H9 (cell line): ENCODE measurements around the gene KRT5. TPM values are rescaled to one million over a fixed set of nuclear protein-coding genes. Genes with fewer than 3 reads are reported as not detected.

Source experiments
- DNase-seq: peaks from one replicate; pipeline ENCODE4 v3.0.0-alpha.2; 2017
- H2AFZ ChIP-seq: one replicate; pipeline ENCODE4 v1.6.1; 2013; ENCODE audit warnings: mild to moderate bottlenecking, low read length, control low read depth, moderate library complexity
- H2AK5ac ChIP-seq: 2 replicates; pipeline ENCODE4 v1.6.1; 2013; ENCODE audit warnings: low read length, control low read depth, mixed read lengths; ENCODE audit not compliant: insufficient read length
- H2BK120ac ChIP-seq: one replicate; pipeline ENCODE4 v1.6.1; 2013; ENCODE audit warnings: low read depth, mild to moderate bottlenecking, low read length, control low read depth, inconsistent platforms; ENCODE audit not compliant: poor library complexity, severe bottlenecking
- H2BK12ac ChIP-seq: 2 replicates; pipeline ENCODE4 v1.6.1; 2013; ENCODE audit warnings: low read length, control low read depth, mixed read lengths, low read depth; ENCODE audit not compliant: insufficient read length
- H2BK15ac ChIP-seq: 2 replicates; pipeline ENCODE4 v1.6.1; 2013; ENCODE audit warnings: low read depth, low read length, control low read depth
- H2BK20ac ChIP-seq: one replicate; pipeline ENCODE4 v1.6.1; 2013; ENCODE audit warnings: low read depth, mild to moderate bottlenecking, low read length, control low read depth, inconsistent platforms; ENCODE audit not compliant: poor library complexity, severe bottlenecking
- H2BK5ac ChIP-seq: 2 replicates; pipeline ENCODE4 v1.6.1; 2013; ENCODE audit warnings: low read length, control low read depth, mixed read lengths; ENCODE audit not compliant: insufficient read length
- H3K14ac ChIP-seq: 2 replicates; pipeline ENCODE4 v1.6.1; 2013; ENCODE audit warnings: low read length, control low read depth; ENCODE audit not compliant: insufficient read depth
- H3K18ac ChIP-seq: 2 replicates; pipeline ENCODE4 v1.6.1; 2013; ENCODE audit warnings: low read depth, mild to moderate bottlenecking, mixed read lengths, low read length, control low read depth; ENCODE audit not compliant: insufficient read length
- H3K23ac ChIP-seq: 2 replicates; pipeline ENCODE4 v1.6.1; 2013; ENCODE audit warnings: low read length, control low read depth, mixed read lengths, low read depth; ENCODE audit not compliant: insufficient read length
- H3K23me2 ChIP-seq: 2 replicates; pipeline ENCODE4 v1.6.1; 2013; ENCODE audit warnings: low read depth, mild to moderate bottlenecking, mixed read lengths, low read length, control low read depth; ENCODE audit not compliant: insufficient read length, poor library complexity, severe bottlenecking
- H3K27ac ChIP-seq: 2 replicates; pipeline ENCODE4 v1.5.1; 2013; ENCODE audit warnings: low read length, control low read depth, mixed read lengths, low read depth; ENCODE audit not compliant: insufficient read length
- H3K27me3 ChIP-seq: 2 replicates; pipeline ENCODE4 v1.6.1; 2013; ENCODE audit warnings: low read length, control low read depth, inconsistent platforms; ENCODE audit not compliant: insufficient read depth
- H3K4ac ChIP-seq: 2 replicates; pipeline ENCODE4 v1.6.1; 2013; ENCODE audit warnings: low read depth, mild to moderate bottlenecking, control low read depth, inconsistent platforms, low read length, moderate library complexity
- H3K4me1 ChIP-seq: 2 replicates; pipeline ENCODE4 v1.6.1; 2013; ENCODE audit warnings: low read length, control low read depth, inconsistent platforms; ENCODE audit not compliant: insufficient read depth
- H3K4me2 ChIP-seq: 2 replicates; pipeline ENCODE4 v1.6.1; 2013; ENCODE audit warnings: low read length, control low read depth, mixed read lengths; ENCODE audit not compliant: insufficient read length, insufficient read depth
- H3K56ac ChIP-seq: 2 replicates; pipeline ENCODE4 v1.6.1; 2013; ENCODE audit warnings: low read depth, mild to moderate bottlenecking, mixed read lengths, low read length, control low read depth; ENCODE audit not compliant: insufficient read length
- H3K79me1 ChIP-seq: 2 replicates; pipeline ENCODE4 v1.6.1; 2013; ENCODE audit warnings: low read depth, mild to moderate bottlenecking, moderate library complexity, low read length, control low read depth, inconsistent platforms; ENCODE audit not compliant: insufficient read depth, poor library complexity, severe bottlenecking
- H3K79me2 ChIP-seq: 2 replicates; pipeline ENCODE4 v1.6.1; 2013; ENCODE audit warnings: low read length, control low read depth, inconsistent platforms; ENCODE audit not compliant: insufficient read depth
- H3K9ac ChIP-seq: 2 replicates; pipeline ENCODE4 v1.6.1; 2013; ENCODE audit warnings: low read length, control low read depth, mixed read lengths; ENCODE audit not compliant: insufficient read length; ENCODE audit errors: extremely low read depth
- H3K9me3 ChIP-seq: one replicate; pipeline ENCODE4 v1.6.1; 2013; ENCODE audit warnings: low read depth, low read length, inconsistent platforms; ENCODE audit not compliant: control insufficient read depth
- H3T11ph ChIP-seq: one replicate; pipeline ENCODE4 v1.6.1; 2013; ENCODE audit warnings: mild to moderate bottlenecking, low read length, control low read depth, inconsistent platforms
- H4K20me1 ChIP-seq: one replicate; pipeline ENCODE4 v1.6.1; 2013; ENCODE audit not compliant: control insufficient read depth, insufficient read length, insufficient read depth
- H4K5ac ChIP-seq: 2 replicates; pipeline ENCODE4 v1.6.1; 2013; ENCODE audit warnings: low read depth, mild to moderate bottlenecking, mixed read lengths, low read length, control low read depth; ENCODE audit not compliant: insufficient read length
- H4K8ac ChIP-seq: replicated peaks from 2 replicates; pipeline ENCODE4 v1.6.1; 2013; ENCODE audit warnings: low read length, control low read depth, mixed read lengths, low read depth; ENCODE audit not compliant: insufficient read length
- H4K91ac ChIP-seq: 2 replicates; pipeline ENCODE4 v1.6.1; 2013; ENCODE audit warnings: low read depth, mild to moderate bottlenecking, moderate library complexity, mixed read lengths, low read length, control low read depth; ENCODE audit not compliant: insufficient read length
- H3K27ac Mint-ChIP-seq, 3 experiments: 2 replicates in 2 of 3; 3 replicates in 1 of 3; pipeline ENCODE4 v1.8.0; 2020 to 2021; ENCODE audit warnings: mixed read lengths in 3 of 3, mild to moderate bottlenecking in 1 of 3, moderate library complexity in 1 of 3
- H3K27me3 Mint-ChIP-seq: 2 replicates; pipeline ENCODE4 v1.8.0; 2021; ENCODE audit warnings: low read depth, mild to moderate bottlenecking, moderate library complexity, mixed read lengths
- H3K36me3 Mint-ChIP-seq, 3 experiments: 2 replicates in 2 of 3; 3 replicates in 1 of 3; pipeline ENCODE4 v1.8.0; 2020 to 2021; ENCODE audit warnings: low read depth in 3 of 3, mixed read lengths in 3 of 3; ENCODE audit not compliant: insufficient read depth in 1 of 3
- H3K4me1 Mint-ChIP-seq, 2 experiments: 2 replicates each; pipeline ENCODE4 v1.8.0; 2020; ENCODE audit warnings: mixed read lengths in 2 of 2
- H3K4me3 Mint-ChIP-seq, 2 experiments: 2 replicates in 1 of 2; 3 replicates in 1 of 2; pipeline ENCODE4 v1.8.0; 2020 to 2021; ENCODE audit warnings: mild to moderate bottlenecking in 2 of 2, mixed read lengths in 2 of 2, moderate library complexity in 1 of 2
- H3K9me3 Mint-ChIP-seq, 2 experiments: 2 replicates in 1 of 2; 3 replicates in 1 of 2; pipeline ENCODE4 v1.8.0; 2020; ENCODE audit warnings: mild to moderate bottlenecking in 2 of 2, mixed read lengths in 2 of 2, moderate library complexity in 1 of 2
- CTCF ChIP-seq: fragments of 200-600 bp; sonication (generic); conservative IDR thresholded peaks from 3 replicates; pipeline ENCODE4 v1.8.0; 2021; ENCODE audit warnings: antibody characterized with exemption, mild to moderate bottlenecking
- WGBS: extraction: QIAGEN DNeasy Blood & Tissue Kit; methylation state at CpG from one replicate; pipeline ENCODE4 v1.1.7; 2013; ENCODE audit warnings: missing lambda C conversion rate, low lambda C conversion rate, mixed read lengths; ENCODE audit not compliant: insufficient read length; ENCODE audit errors: extremely low coverage; 5-methylcytosine and 5-hydroxymethylcytosine counted together
- total RNA-seq: library from RNA; stranded (reverse); gene quantifications from 2 replicates; pipeline ENCODE4 v1.2.1, GENCODE V29; 2021

KRT5 gene
- total RNA-seq, 1 experiment from 2014 or later = not detected

- H3K27me3 ChIP-seq = no peaks in the 10 kb centered on the region; the same call in 1 of the 2 replicates
- no peak overlapping the region for H3K56ac ChIP-seq
- H3K27me3 Mint-ChIP-seq = peaks cover 2% of the 10 kb centered on the region
These were observed 3.6 kb upstream of the KRT5 start for GRCh38 chr12:52523824-52524223.

More at GRCh38 chr12:52523824-52524223, 3.6 kb upstream of the KRT5 start:
- Mint-ChIP-seq H3K36me3 (no peaks in the 10 kb centered on the region), H3K27ac (no peak overlapping the region), H3K4me3 (no peak overlapping the region), H3K9me3 (no peaks in the 10 kb centered on the region), H3K4me1 (peaks cover 15 to 16% of the 10 kb centered on the region in 2 experiments)
- Histone ChIP-seq H2AFZ (no peak overlapping the region), H3K4me1 (no peaks in the 10 kb centered on the region), H3K23me2 (no peaks in the 10 kb centered on the region), H3K9ac (no peak overlapping the region), H4K91ac (no peak overlapping the region), H3K18ac (no peak overlapping the region), H2AK5ac (no peak overlapping the region), H3K9me3 (no peaks in the 10 kb centered on the region), H4K20me1 (no peaks in the 10 kb centered on the region), H3K79me1 (no peaks in the 10 kb centered on the region), H3K27ac (no peak overlapping the region), H2BK15ac (no peak overlapping the region), H3K14ac (no peak overlapping the region), H2BK20ac (no peak overlapping the region), H3T11ph (no peak overlapping the region), H2BK120ac (no peak overlapping the region), H4K8ac (no peak overlapping the region), H4K5ac (no peak overlapping the region), H3K4me2 (no peak overlapping the region), H2BK12ac (no peak overlapping the region), H2BK5ac (no peak overlapping the region), H3K79me2 (no peaks in the 10 kb centered on the region), H3K23ac (no peak overlapping the region), H3K4ac (no peak overlapping the region)
- no CpG with 5 or more reads among the region's 4 CpGs for WGBS
- TF ChIP-seq CTCF = no peak
- DNase-seq = no peak
